H1 (cell line): ENCODE measurements around the gene MIS18BP1. TPM values are rescaled to one million over a fixed set of nuclear protein-coding genes. Genes with fewer than 3 reads are reported as not detected.

Experiments used
- CTCF ChIA-PET: fragments of 300-600 bp; sonication (Branson Sonifier 250); formaldehyde crosslinking; loops from one replicate; lab custom pipeline; 2021; ENCODE audit not compliant: partially characterized antibody; lab: Charles Lee
- POLR2A ChIA-PET: fragments of 300-600 bp; sonication (Branson Sonifier 250); formaldehyde crosslinking; loops from one replicate; lab custom pipeline; 2021; ENCODE audit warnings: inconsistent platforms; ENCODE audit not compliant: partially characterized antibody; lab: Charles Lee
- DNase-seq, 2 experiments: peaks; one replicate each; pipeline versions ENCODE4 v3.0.0 to v3.0.0-alpha.2; 2010 to 2022; ENCODE audit warnings: low spot score in 2 of 2, low read depth in 1 of 2, mixed read lengths in 1 of 2
- FAIRE-seq: peaks from 2 replicates; lab custom pipeline; 2011; peaks lifted over from hg19 to GRCh38; lab: Jason Lieb, UNC
- H2AFZ ChIP-seq: 2 replicates; pipeline ENCODE4 v1.8.1; 2012; ENCODE audit warnings: low read length, inconsistent platforms
- H2AK5ac ChIP-seq: 2 replicates; pipeline ENCODE4 v1.6.1; 2013; ENCODE audit warnings: low read depth, low read length
- H2BK120ac ChIP-seq: replicated peaks from 2 replicates; pipeline ENCODE3; 2013; ENCODE audit warnings: low read depth, low read length, inconsistent platforms
- H2BK12ac ChIP-seq: 2 replicates; pipeline ENCODE4 v1.6.1; 2013; ENCODE audit warnings: low read depth, low read length
- H2BK15ac ChIP-seq: 2 replicates; pipeline ENCODE4 v1.6.1; 2013; ENCODE audit warnings: low read length
- H2BK20ac ChIP-seq: 2 replicates; pipeline ENCODE4 v1.6.1; 2013; ENCODE audit warnings: low read length
- H2BK5ac ChIP-seq: 2 replicates; pipeline ENCODE4 v1.6.1; 2013; ENCODE audit warnings: low read depth, low read length
- H3K14ac ChIP-seq: 2 replicates; pipeline ENCODE4 v1.6.1; 2013; ENCODE audit warnings: inconsistent platforms; ENCODE audit not compliant: insufficient read length
- H3K18ac ChIP-seq: 2 replicates; pipeline ENCODE4 v1.6.1; 2013; ENCODE audit warnings: low read length; ENCODE audit errors: extremely low read depth
- H3K23ac ChIP-seq: 2 replicates; pipeline ENCODE4 v1.6.1; 2013; ENCODE audit warnings: inconsistent platforms; ENCODE audit not compliant: insufficient read length
- H3K23me2 ChIP-seq: 2 replicates; pipeline ENCODE4 v1.6.1; 2013; ENCODE audit warnings: low read depth, low read length
- H3K27ac ChIP-seq: 2 replicates; pipeline ENCODE4 v1.6.1; 2011; ENCODE audit warnings: low read depth, low read length, inconsistent platforms
- H3K27me3 ChIP-seq, 4 experiments: replicated peaks in 1 of 4; 1 replicate in 1 of 4; 2 replicates in 3 of 4; pipeline versions ENCODE4 v1.6.1 to v1.8.1; 2011 to 2013; ENCODE audit warnings: low read length in 3 of 4, mild to moderate bottlenecking in 3 of 4, inconsistent platforms in 2 of 4, mixed read lengths in 2 of 4, moderate library complexity in 1 of 4; ENCODE audit not compliant: control insufficient read depth in 3 of 4, insufficient read depth in 3 of 4; ENCODE audit errors: extremely low read depth in 1 of 4
- H3K36me3 ChIP-seq, 4 experiments: 2 replicates each; pipeline versions ENCODE4 v1.6.1 to v1.8.1; 2011 to 2013; ENCODE audit warnings: mild to moderate bottlenecking in 4 of 4, low read length in 3 of 4, moderate library complexity in 2 of 4, control low read depth in 1 of 4, inconsistent platforms in 1 of 4; ENCODE audit not compliant: insufficient read depth in 4 of 4, control insufficient read depth in 2 of 4
- H3K4ac ChIP-seq: replicated peaks from 2 replicates; pipeline ENCODE3; 2013; ENCODE audit warnings: low read length, low read depth, mixed read lengths, inconsistent platforms; ENCODE audit not compliant: insufficient read length
- H3K4me1 ChIP-seq, 4 experiments: replicated peaks in 1 of 4; 1 replicate in 1 of 4; 2 replicates in 3 of 4; pipeline versions ENCODE4 v1.6.1 to v1.8.1; 2011 to 2013; ENCODE audit warnings: low read length in 3 of 4, inconsistent platforms in 2 of 4, mixed read lengths in 1 of 4; ENCODE audit not compliant: insufficient read depth in 4 of 4, control insufficient read depth in 3 of 4
- H3K4me2 ChIP-seq, 2 experiments: 2 replicates each; pipeline versions ENCODE4 v1.6.1 to v1.8.1; 2011 to 2013; ENCODE audit warnings: low read depth in 2 of 2, low read length in 2 of 2, control low read depth in 1 of 2, inconsistent platforms in 1 of 2, mild to moderate bottlenecking in 1 of 2; ENCODE audit not compliant: insufficient read depth in 1 of 2
- H3K4me3 ChIP-seq, 4 experiments: fragments of 200-600, 300-600 bp in 1 of 4; sonication (generic), shearing (Covaris generic), sonication (Bioruptor Twin) in 1 of 4; 2 replicates each; pipeline versions ENCODE4 v1.5.1 to v1.8.1; 2011 to 2016; ENCODE audit warnings: low read length in 4 of 4, low read depth in 3 of 4, control low read depth in 2 of 4, inconsistent platforms in 2 of 4, mild to moderate bottlenecking in 2 of 4, mixed read lengths in 1 of 4, moderate library complexity in 1 of 4; ENCODE audit not compliant: insufficient read depth in 2 of 4; ENCODE audit errors: extremely low read depth in 1 of 4
- H3K56ac ChIP-seq: replicated peaks from 2 replicates; pipeline ENCODE3; 2013; ENCODE audit warnings: low read depth, mild to moderate bottlenecking, mixed read lengths, low read length, inconsistent platforms; ENCODE audit not compliant: insufficient read length
- H3K79me1 ChIP-seq: 2 replicates; pipeline ENCODE4 v1.6.1; 2013; ENCODE audit warnings: low read depth, low read length, control low read depth
- H3K79me2 ChIP-seq, 2 experiments: 2 replicates each; pipeline versions ENCODE4 v1.6.1 to v1.8.1; 2012 to 2013; ENCODE audit warnings: low read length in 2 of 2, mild to moderate bottlenecking in 2 of 2, inconsistent platforms in 1 of 2; ENCODE audit not compliant: insufficient read depth in 2 of 2, control insufficient read depth in 1 of 2
- H3K9ac ChIP-seq, 4 experiments: replicated peaks in 1 of 4; 1 replicate in 1 of 4; 2 replicates in 3 of 4; pipeline versions ENCODE4 v1.6.1 to v1.8.1; 2011 to 2013; ENCODE audit warnings: low read depth in 3 of 4, low read length in 3 of 4, control low read depth in 2 of 4, mild to moderate bottlenecking in 2 of 4, moderate library complexity in 2 of 4, inconsistent platforms in 1 of 4; ENCODE audit errors: extremely low read depth in 1 of 4
- H3K9me3 ChIP-seq, 2 experiments: 2 replicates each; pipeline versions ENCODE4 v1.6.1 to v1.8.1; 2012 to 2013; ENCODE audit warnings: mild to moderate bottlenecking in 2 of 2, moderate library complexity in 2 of 2, control low read depth in 1 of 2, inconsistent platforms in 1 of 2, low read depth in 1 of 2, low read length in 1 of 2, mixed read lengths in 1 of 2; ENCODE audit not compliant: insufficient read depth in 2 of 2
- H4K20me1 ChIP-seq, 2 experiments: replicated peaks in 1 of 2; 2 replicates each; pipeline versions ENCODE3 to v1.8.1; 2011 to 2013; ENCODE audit warnings: inconsistent platforms in 2 of 2, low read length in 2 of 2, mild to moderate bottlenecking in 1 of 2; ENCODE audit not compliant: insufficient read depth in 2 of 2, control insufficient read depth in 1 of 2
- H4K5ac ChIP-seq: 2 replicates; pipeline ENCODE4 v1.6.1; 2013; ENCODE audit warnings: low read length, low read depth, mixed read lengths, inconsistent platforms; ENCODE audit not compliant: insufficient read length
- H4K8ac ChIP-seq: 2 replicates; pipeline ENCODE4 v1.8.0; 2013; ENCODE audit warnings: mild to moderate bottlenecking, moderate library complexity, low read length, inconsistent platforms; ENCODE audit not compliant: insufficient read depth; ENCODE audit errors: extremely low read depth
- H4K91ac ChIP-seq: replicated peaks from 2 replicates; pipeline ENCODE3; 2013; ENCODE audit warnings: low read length, mixed read lengths, inconsistent platforms; ENCODE audit not compliant: insufficient read length
- CBX8 ChIP-seq: fragments of 300-800, 300-1000 bp; sonication (generic); IDR thresholded peaks from 2 replicates; pipeline ENCODE4 v1.7.1; 2016; ENCODE audit warnings: low read depth, low read length, borderline replicate concordance
- CHD2 ChIP-seq: IDR thresholded peaks from 2 replicates; pipeline ENCODE4 v1.6.1; 2012; ENCODE audit warnings: low read length, improper control_type of control experiment
- HDAC2 ChIP-seq, 2 experiments: fragments of 300-600 bp in 1 of 2; sonication (generic) in 1 of 2; IDR thresholded peaks; 2 replicates each; pipeline ENCODE4 v1.6.1; 2011 to 2012; ENCODE audit warnings: low read depth in 2 of 2, low read length in 2 of 2, mild to moderate bottlenecking in 2 of 2, moderate library complexity in 2 of 2, borderline replicate concordance in 1 of 2, inconsistent platforms in 1 of 2
- RNF2 ChIP-seq: fragments of 200-900, 300-1000 bp; sonication (generic); IDR thresholded peaks from 2 replicates; pipeline ENCODE4 v1.7.1; 2016; ENCODE audit warnings: borderline replicate concordance, low read depth, mild to moderate bottlenecking, antibody characterized with exemption, low read length; ENCODE audit not compliant: poor library complexity, severe bottlenecking; ENCODE audit errors: missing control alignments
- WGBS, 2 experiments: shearing (Covaris generic) in 1 of 2; methylation state at CpG; one replicate each; pipeline versions ENCODE4 v1.1.6 to v1.1.7; 2013 to 2015; ENCODE audit warnings: low lambda C conversion rate in 2 of 2, mixed read lengths in 2 of 2, inconsistent platforms in 1 of 2, low coverage in 1 of 2, missing lambda C conversion rate in 1 of 2; ENCODE audit not compliant: insufficient replicate concordance in 2 of 2, insufficient coverage in 1 of 2, insufficient read length in 1 of 2; ENCODE audit errors: extremely low coverage in 1 of 2, missing lambda C conversion rate in 1 of 2; 5-methylcytosine and 5-hydroxymethylcytosine counted together
- polyA plus RNA-seq, 7 experiments: library from polyadenylated mRNA; depleted of rRNA in 3 of 7; stranded (reverse) in 5 of 7; unstranded in 2 of 7; fragments of >200 nt in 5 of 7; fragments of 200-250 nt in 2 of 7; gene quantifications; 1 replicate in 5 of 7; 2 replicates in 1 of 7; 4 replicates in 1 of 7; pipeline versions ENCODE4 v1.2.1 to v1.2.3, GENCODE V29; 2011 to 2013; ENCODE audit warnings: missing spikeins in 2 of 7, mixed read lengths in 2 of 7
- total RNA-seq: library from RNA; stranded (reverse); fragmentation: NEBNext Ultra II Directional; extraction: Animal tissue kit (Norgen Biotek cat#: 25700); gene quantifications from 2 replicates; pipeline ENCODE4 v1.2.1, GENCODE V29; 2021

MIS18BP1 gene
- total and polyA plus RNA-seq, 2 of the 8 experiments (the other 6 are each of a cell fraction or from before 2014, with no cell fraction given): 12.8 to 80.5 TPM

DNA sequence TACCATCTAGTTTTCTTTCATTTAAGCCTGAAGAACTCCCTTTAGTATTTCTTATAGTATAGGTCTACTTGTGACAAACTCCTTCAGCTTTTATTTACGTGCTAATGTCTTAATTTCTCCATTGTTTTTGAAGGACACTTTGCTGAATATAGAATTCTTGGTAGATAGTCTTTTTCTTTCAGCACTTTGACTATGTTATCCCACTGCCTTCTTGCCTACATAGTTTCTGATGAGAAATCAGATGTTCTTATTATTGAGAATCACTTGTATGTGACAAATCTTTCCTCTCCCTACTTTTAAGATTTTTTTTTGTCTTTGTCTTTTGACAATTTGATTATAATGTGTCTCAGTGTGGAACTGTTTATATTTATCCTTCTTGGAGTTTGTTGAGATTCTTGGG lies 5.1 kb upstream of the MIS18BP1 start:
- no peak overlapping the region for H2BK12ac ChIP-seq
- no peak overlapping the region for H3K18ac ChIP-seq
- H3K4me3 ChIP-seq: no peak overlapping the region
- POLR2A ChIA-PET: interaction anchor here (0.6 kb wide), 1 partner anchor 114 kb away, joined by 3 read pairs; no protein-coding TSS in a partner anchor
- no peak overlapping the region for H2BK15ac ChIP-seq
- no peak overlapping the region for H3K4ac ChIP-seq
- H3K9me3 ChIP-seq: peaks cover 0 to 6% of the 10 kb centered on the region in 2 experiments; a peak in 1 of 4 replicates
- no peak overlapping the region for H2BK120ac ChIP-seq
- DNase-seq (no peak), FAIRE-seq (no peak)
- H3K56ac ChIP-seq: no peak overlapping the region
- no peaks in the 10 kb centered on the region for H3K36me3 ChIP-seq
- H4K20me1 ChIP-seq: no peaks in the 10 kb centered on the region
- H3K23me2 ChIP-seq: peaks cover 2% of the 10 kb centered on the region; the same call in 1 of the 2 replicates
- H2AK5ac ChIP-seq: no peak overlapping the region
- no peaks in the 10 kb centered on the region for H3K79me1 ChIP-seq
- no peak overlapping the region for H3K23ac ChIP-seq
- no peak overlapping the region for H4K8ac ChIP-seq
- H3K4me2 ChIP-seq: no peak overlapping the region
- H2AFZ ChIP-seq: no peak overlapping the region
- no peaks in the 10 kb centered on the region for H3K79me2 ChIP-seq
- CTCF ChIA-PET: interaction anchor here (1.3 to 8.6 kb wide), 2 partner anchors 11 to 27 kb away, joined by 4 to 85 read pairs; no protein-coding TSS in a partner anchor
- no peak overlapping the region for H2BK20ac ChIP-seq
- H3K4me1 ChIP-seq: 0 out of 7 replicates have a peak, but pooled peaks cover 0 to 5% (median 0%) of the 10 kb centered on the region in 4 experiments
- H3K14ac ChIP-seq: no peak overlapping the region
- no peaks in the 10 kb centered on the region; a peak in 1 of 7 replicates for H3K27me3 ChIP-seq
- no peak overlapping the region for H3K27ac ChIP-seq
- H3K9ac ChIP-seq: no peak overlapping the region
- TF ChIP-seq CHD2 (no peak), RNF2 (no peak), HDAC2 (IDR thresholded peaks at IDR 0.05; ENCODE audit: borderline replicate concordance in 1 of 2, low read depth in 2 of 2, low read length in 2 of 2) (no peak), CBX8 (no peak)
- H4K5ac ChIP-seq: no peak overlapping the region
- 81% methylated on average over 1 of the region's 1 CpG; no CpG with 5 or more reads in 1 of the 2 experiments for WGBS, 2 experiments
- no peak overlapping the region for H2BK5ac ChIP-seq
- no peak overlapping the region for H4K91ac ChIP-seq
